NCI-H128 (cell line): ENCODE measurements around the gene NPAP1.
"Not testable (repeated sequence)": the region's sequence is repeated elsewhere in the genome, so short reads cannot be mapped to it uniquely, and the experiment has no call there.

Experiments used
- DNase-seq: peaks from one replicate; lab custom pipeline; 2025; ENCODE audit not compliant: unreplicated experiment; lab: John Stamatoyannopoulos, UW

The NPAP1 gene

GRCh38 chr15:24675332-24676144 lies at the start of gene NPAP1:
NPAP1 (plus strand) TSS chr15:24675775; CDS start chr15:24675868, 93 bp downstream.
- no peak for DNase-seq

- DNase-seq: no peak
These were observed 48.1 kb upstream of the NPAP1 start for GRCh38 chr15:24627443-24627842.

GRCh38 chr15:24633082-24633481 lies 42.5 kb upstream of the NPAP1 start:
- no peak for DNase-seq

- DNase-seq: not testable (repeated sequence)
These were observed 36.2 kb upstream of the NPAP1 start for GRCh38 chr15:24639412-24639811.

- no peak for DNase-seq
These were observed 29.9 kb upstream of the NPAP1 start for GRCh38 chr15:24645627-24646026.

GRCh38 chr15:24659622-24660021 lies 16.0 kb upstream of the NPAP1 start:
- DNase-seq: no peak

GRCh38 chr15:24662991-24663390 lies 12.6 kb upstream of the NPAP1 start:
- DNase-seq: no peak

- DNase-seq: no peak
These were observed 856 bp downstream of the NPAP1 start for GRCh38 chr15:24676431-24676830.

- no peak for DNase-seq
These were observed 2.9 kb downstream of the NPAP1 start for GRCh38 chr15:24678485-24678884.

GRCh38 chr15:24682002-24682401 lies 6.4 kb downstream of the NPAP1 start:
- no peak for DNase-seq

GRCh38 chr15:24682905-24683304 lies 7.3 kb downstream of the NPAP1 start:
- DNase-seq: not testable (repeated sequence)

GRCh38 chr15:24683736-24684135 lies 8.2 kb downstream of the NPAP1 start:
- DNase-seq: no peak

GRCh38 chr15:24684313-24684712 lies 8.7 kb downstream of the NPAP1 start:
- no peak for DNase-seq

- no peak for DNase-seq
These were observed 20.6 kb downstream of the NPAP1 start for GRCh38 chr15:24696201-24696600.

GRCh38 chr15:24696842-24697241 lies 21.3 kb downstream of the NPAP1 start:
- DNase-seq: no peak

- DNase-seq: no peak
These were observed 42.9 kb downstream of the NPAP1 start for GRCh38 chr15:24718289-24719082.

- DNase-seq: no peak
These were observed 54.2 kb downstream of the NPAP1 start for GRCh38 chr15:24729760-24730159.
